ENCODE data around the gene CIPC. TPM values are rescaled to one million over a fixed set of nuclear protein-coding genes. Genes with fewer than 3 reads are reported as not detected.

CIPC gene
- total and polyA plus RNA-seq, 2 donors (not counting 1 experiment from before 2014, with no cell fraction given) = 13.3 to 47.0 TPM

DNA sequence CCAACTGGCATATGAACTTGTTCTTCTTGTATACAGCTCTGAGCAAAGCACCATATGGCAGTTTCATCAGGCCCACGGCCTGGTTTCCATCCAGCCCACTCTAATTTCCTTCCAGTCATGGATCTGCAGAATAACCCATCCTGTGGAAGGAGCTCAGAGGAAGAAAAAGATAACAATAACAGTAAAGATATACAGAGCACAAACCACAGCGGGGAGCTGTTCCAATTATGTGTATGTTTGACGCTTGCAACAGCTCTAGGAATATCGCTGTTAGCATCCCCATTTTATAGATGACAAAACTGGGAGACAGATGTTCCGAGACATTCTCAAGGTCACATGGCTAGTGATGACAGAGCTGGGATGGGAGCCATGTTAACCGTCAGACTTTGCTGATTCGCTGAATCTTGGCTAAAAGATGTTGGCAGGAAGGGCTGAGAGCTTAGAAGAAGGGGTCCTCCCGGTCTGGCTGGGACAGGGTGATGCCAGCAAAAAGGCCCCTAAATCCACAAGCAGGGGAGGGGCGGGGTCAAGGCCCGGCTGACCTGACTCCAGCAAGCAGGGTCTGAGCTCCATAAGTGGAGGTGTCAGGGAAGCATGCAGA is 34.4 kb upstream of the CIPC start:
- H3K27me3 ChIP-seq (replicated peaks in 1 of 4; ENCODE audit: control extremely low read depth in 1 of 4, control insufficient read depth in 3 of 4, insufficient read depth in 4 of 4, low read length in 3 of 4) = peaks cover 0 to 6% (median 0%) of the 10 kb centered on the region in 4 experiments
- peaks cover 25 to 32% of the 10 kb centered on the region in 2 donors for H3K4me1 ChIP-seq (ENCODE audit: control insufficient read depth in 2 of 2, insufficient read depth in 2 of 2, low read length in 2 of 2)
- Mint-ChIP-seq H3K27me3 (no peaks in the 10 kb centered on the region), H3K9me3 (ENCODE audit: insufficient read depth) (no peaks in the 10 kb centered on the region), H3K4me3 (no peak overlapping the region), H3K4me1 (peaks cover 24% of the 10 kb centered on the region), H3K27ac (no peak overlapping the region)
- intact Hi-C loops (cut with micrococcal nuclease) = no loop called here
- CTCF ChIA-PET = interaction anchor here (0.8 to 17.0 kb wide), 8 partner anchors 7 to 191 kb away, joined by 3 to 489 read pairs (median 8); no protein-coding TSS in a partner anchor
- no peaks in the 10 kb centered on the region for H3K9me3 ChIP-seq (ENCODE audit: control extremely low read depth in 1 of 3, control insufficient read depth in 2 of 3, insufficient read depth in 1 of 3, low read length in 2 of 3)
- no peaks in the 10 kb centered on the region for H4K20me1 ChIP-seq (ENCODE audit: control insufficient read depth, insufficient read depth, low read length, poor library complexity, severe bottlenecking)
- DNase-seq (no peak), ATAC-seq (ENCODE audit: low read depth) (no peak)
- no peaks in the 10 kb centered on the region for H3K79me2 ChIP-seq (ENCODE audit: control insufficient read depth, insufficient read depth, low read length)
- H3K9ac ChIP-seq (ENCODE audit: low read length) = no peak overlapping the region
- no peak overlapping the region for H3K27ac ChIP-seq (ENCODE audit: low read length in 2 of 2)
- WGBS (ENCODE audit: insufficient coverage) = 78% methylated on average over 9 of the region's 10 CpGs
- no peak overlapping the region for H2AFZ ChIP-seq (ENCODE audit: insufficient read depth, low read depth, low read length, poor library complexity, severe bottlenecking)
- H3K4me2 ChIP-seq (replicated peaks; ENCODE audit: low read depth, low read length, poor library complexity, severe bottlenecking) = no peak overlapping the region
- H3K36me3 ChIP-seq (replicated peaks in 1 of 2; ENCODE audit: control extremely low read depth in 1 of 2, control insufficient read depth in 1 of 2, extremely low read depth in 1 of 2, insufficient read depth in 2 of 2, low read length in 1 of 2) = no peaks in the 10 kb centered on the region
- no peak overlapping the region for H3K4me3 ChIP-seq (ENCODE audit: control extremely low read depth in 1 of 5, extremely low read depth in 1 of 5, insufficient read depth in 1 of 5, low read depth in 2 of 5, low read length in 4 of 5)
- TF ChIP-seq EZH2 (IDR thresholded peaks at IDR 0.05; ENCODE audit: borderline replicate concordance, insufficient read depth, low read depth, low read length, poor library complexity, severe bottlenecking) = no peak
- TF ChIP-seq CTCF (IDR thresholded peaks at IDR 0.05) = no peak
- POLR2A ChIA-PET = no interaction called here

- POLR2A ChIA-PET = no interaction called here
- ATAC-seq (ENCODE audit: low read depth) = no peak
- H3K4me2 ChIP-seq (replicated peaks; ENCODE audit: low read depth, low read length, poor library complexity, severe bottlenecking) = no peak overlapping the region
- H3K27me3 Mint-ChIP-seq = no peaks in the 10 kb centered on the region
- H3K4me3 Mint-ChIP-seq = no peak overlapping the region
- H3K27ac ChIP-seq (ENCODE audit: low read length in 2 of 2) = no peak overlapping the region
- no peaks in the 10 kb centered on the region for H3K9me3 ChIP-seq (ENCODE audit: control extremely low read depth in 1 of 3, control insufficient read depth in 2 of 3, insufficient read depth in 1 of 3, low read length in 2 of 3)
- no peak overlapping the region for H3K4me3 ChIP-seq (ENCODE audit: control extremely low read depth in 1 of 5, extremely low read depth in 1 of 5, insufficient read depth in 1 of 5, low read depth in 2 of 5, low read length in 4 of 5)
- peaks cover 25 to 32% of the 10 kb centered on the region in 2 donors for H3K4me1 ChIP-seq (ENCODE audit: control insufficient read depth in 2 of 2, insufficient read depth in 2 of 2, low read length in 2 of 2)
- no peak for DNase-seq
- TF ChIP-seq CTCF (IDR thresholded peaks at IDR 0.05) (no peak), EZH2 (IDR thresholded peaks at IDR 0.05; ENCODE audit: borderline replicate concordance, insufficient read depth, low read depth, low read length, poor library complexity, severe bottlenecking) (no peak)
- CTCF ChIA-PET = interaction anchor here (0.8 to 17.0 kb wide), 7 partner anchors 11 to 192 kb away, joined by 3 to 489 read pairs (median 10); no protein-coding TSS in a partner anchor
- H3K9me3 Mint-ChIP-seq (ENCODE audit: insufficient read depth) = no peaks in the 10 kb centered on the region
- H3K4me1 Mint-ChIP-seq = peaks cover 24% of the 10 kb centered on the region
- no peak overlapping the region for H2AFZ ChIP-seq (ENCODE audit: insufficient read depth, low read depth, low read length, poor library complexity, severe bottlenecking)
- no peaks in the 10 kb centered on the region for H3K36me3 ChIP-seq (replicated peaks in 1 of 2; ENCODE audit: control extremely low read depth in 1 of 2, control insufficient read depth in 1 of 2, extremely low read depth in 1 of 2, insufficient read depth in 2 of 2, low read length in 1 of 2)
- 91% methylated on average over 6 of the region's 8 CpGs for WGBS (ENCODE audit: insufficient coverage)
- H4K20me1 ChIP-seq (ENCODE audit: control insufficient read depth, insufficient read depth, low read length, poor library complexity, severe bottlenecking) = no peaks in the 10 kb centered on the region
- intact Hi-C loops (cut with micrococcal nuclease) = no loop called here
- H3K9ac ChIP-seq (ENCODE audit: low read length) = no peak overlapping the region
- no peak overlapping the region for H3K27ac Mint-ChIP-seq
- peaks cover 0 to 13% (median under 1%) of the 10 kb centered on the region in 4 experiments for H3K27me3 ChIP-seq (replicated peaks in 1 of 4; ENCODE audit: control extremely low read depth in 1 of 4, control insufficient read depth in 3 of 4, insufficient read depth in 4 of 4, low read length in 3 of 4)
- no peaks in the 10 kb centered on the region for H3K79me2 ChIP-seq (ENCODE audit: control insufficient read depth, insufficient read depth, low read length)
These were observed 33.4 kb upstream of the CIPC start for GRCh38 chr14:77064521-77065178.

Measured in B cell (primary cell).